Cerebellar nuclear complex (tissue), 1 donor: ENCODE measurements around the gene MINDY1.
A peak's percentile ranks its signal among the peaks of the same experiment; 100 is the strongest.

ENCODE experiments used
- DNase-seq, 2 experiments: peaks; one replicate each; lab custom pipeline; 2025; lab: John Stamatoyannopoulos, UW

The MINDY1 gene, protein sequence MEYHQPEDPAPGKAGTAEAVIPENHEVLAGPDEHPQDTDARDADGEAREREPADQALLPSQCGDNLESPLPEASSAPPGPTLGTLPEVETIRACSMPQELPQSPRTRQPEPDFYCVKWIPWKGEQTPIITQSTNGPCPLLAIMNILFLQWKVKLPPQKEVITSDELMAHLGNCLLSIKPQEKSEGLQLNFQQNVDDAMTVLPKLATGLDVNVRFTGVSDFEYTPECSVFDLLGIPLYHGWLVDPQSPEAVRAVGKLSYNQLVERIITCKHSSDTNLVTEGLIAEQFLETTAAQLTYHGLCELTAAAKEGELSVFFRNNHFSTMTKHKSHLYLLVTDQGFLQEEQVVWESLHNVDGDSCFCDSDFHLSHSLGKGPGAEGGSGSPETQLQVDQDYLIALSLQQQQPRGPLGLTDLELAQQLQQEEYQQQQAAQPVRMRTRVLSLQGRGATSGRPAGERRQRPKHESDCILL

DNA sequence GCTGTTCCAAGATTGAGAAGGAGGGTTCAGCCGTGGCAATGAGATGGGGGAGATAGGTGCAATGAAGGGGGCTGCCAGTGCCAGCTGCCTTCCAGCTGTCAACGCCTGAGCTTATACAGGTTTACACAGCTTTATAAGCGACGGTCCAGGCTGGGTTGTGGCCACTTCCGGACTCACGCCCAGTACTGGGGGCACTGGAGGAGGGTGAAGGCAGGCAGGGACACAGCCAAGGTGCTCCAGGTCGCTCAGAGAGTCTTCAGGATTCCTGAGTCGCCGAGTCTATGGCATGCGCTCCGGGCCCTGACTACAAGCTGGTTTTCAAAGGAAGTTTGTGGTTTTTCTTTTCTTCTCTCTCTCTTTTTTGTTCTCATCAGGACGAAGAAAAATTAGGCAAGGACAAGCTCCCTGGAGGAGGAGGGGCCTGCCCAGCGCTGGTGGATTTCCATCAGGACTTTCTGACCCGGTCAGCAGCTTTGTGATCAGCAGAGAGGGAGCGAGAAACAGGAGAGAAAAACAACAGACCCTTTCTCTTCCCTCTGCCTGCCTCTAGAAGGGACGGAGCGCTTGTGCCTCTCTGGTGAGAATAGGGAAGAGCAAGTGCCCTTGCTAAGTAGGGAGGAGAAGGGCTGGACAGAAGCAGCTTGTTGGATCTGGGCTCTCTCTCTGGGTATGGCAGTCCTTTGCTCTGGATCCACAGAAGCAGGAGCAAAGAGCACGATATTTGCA lies at the start of gene MINDY1:
MINDY1 (minus strand) TSS at position 576 of the 726 bp plus-strand sequence. CDS start 4,285 bp downstream, outside the sequence.
- peak; percentile 63 to 77 for DNase-seq

DNA sequence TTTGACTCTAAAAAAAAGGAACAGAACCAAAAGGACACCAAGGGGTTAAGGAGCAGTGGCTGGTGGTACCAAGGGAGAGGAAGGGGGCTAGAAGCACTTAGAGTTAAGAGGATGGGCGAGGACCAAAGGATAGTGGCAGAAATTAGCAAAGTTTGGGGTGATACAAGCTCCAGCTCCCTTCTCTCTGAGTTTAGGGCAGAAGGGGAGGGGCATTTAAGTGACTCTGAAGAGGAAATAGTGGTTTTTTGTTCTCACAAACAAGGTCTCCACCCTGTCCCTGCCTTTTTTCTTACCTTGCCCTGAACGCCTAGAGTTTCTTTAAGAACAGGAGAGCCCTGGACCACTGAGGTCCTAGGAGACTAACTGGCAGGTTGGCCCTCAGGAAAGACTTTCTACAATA lies 49.4 kb upstream of the MINDY1 start:
- DNase-seq = no peak

DNA sequence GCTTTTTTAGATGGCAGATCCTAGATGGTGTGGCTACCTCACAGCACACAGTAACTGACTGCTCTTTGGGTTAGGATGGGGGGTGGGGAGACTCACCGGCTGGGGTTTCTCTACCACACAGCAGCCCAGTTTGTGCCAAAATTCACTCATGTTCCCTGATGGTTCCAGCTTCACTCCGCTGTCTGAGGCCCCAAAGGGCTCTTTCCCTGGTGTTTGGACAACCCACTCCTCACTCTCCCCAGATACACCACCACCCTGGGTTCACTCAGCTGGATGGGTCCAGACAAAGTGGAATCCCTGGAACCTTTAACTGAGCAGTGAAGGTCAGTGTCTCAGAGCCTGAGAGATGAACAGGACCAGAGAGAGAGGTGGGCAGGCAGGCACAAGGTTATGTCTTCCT lies 48.9 kb upstream of the MINDY1 start:
- no peak for DNase-seq

DNA sequence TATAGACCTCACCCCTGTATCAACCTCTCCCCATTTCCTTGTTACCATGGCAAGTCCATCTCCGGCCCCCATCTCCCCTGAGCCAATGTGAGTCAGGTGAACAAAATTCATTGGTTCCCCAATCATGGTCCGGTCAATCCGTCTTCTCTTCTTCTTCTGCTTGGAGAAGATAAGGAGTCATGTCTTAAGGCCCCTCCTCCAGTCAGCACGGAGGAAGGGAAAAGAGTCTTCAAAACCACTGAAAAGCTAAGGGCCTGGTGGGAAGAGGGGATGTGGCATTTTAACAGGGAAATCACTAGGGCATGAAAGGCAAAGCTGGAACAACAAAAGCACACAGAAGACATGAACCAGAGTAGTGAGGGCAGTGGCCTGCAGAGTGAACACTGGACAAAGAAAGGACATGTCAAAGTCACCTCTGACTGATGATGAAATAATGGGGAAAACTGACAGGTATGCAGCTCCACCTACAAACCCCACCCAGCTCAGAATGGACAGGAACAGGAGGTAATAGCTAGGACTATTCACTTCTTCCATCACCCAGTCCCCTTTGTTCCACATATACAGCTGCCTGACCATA lies 48.4 kb upstream of the MINDY1 start:
- DNase-seq = no peak

DNA sequence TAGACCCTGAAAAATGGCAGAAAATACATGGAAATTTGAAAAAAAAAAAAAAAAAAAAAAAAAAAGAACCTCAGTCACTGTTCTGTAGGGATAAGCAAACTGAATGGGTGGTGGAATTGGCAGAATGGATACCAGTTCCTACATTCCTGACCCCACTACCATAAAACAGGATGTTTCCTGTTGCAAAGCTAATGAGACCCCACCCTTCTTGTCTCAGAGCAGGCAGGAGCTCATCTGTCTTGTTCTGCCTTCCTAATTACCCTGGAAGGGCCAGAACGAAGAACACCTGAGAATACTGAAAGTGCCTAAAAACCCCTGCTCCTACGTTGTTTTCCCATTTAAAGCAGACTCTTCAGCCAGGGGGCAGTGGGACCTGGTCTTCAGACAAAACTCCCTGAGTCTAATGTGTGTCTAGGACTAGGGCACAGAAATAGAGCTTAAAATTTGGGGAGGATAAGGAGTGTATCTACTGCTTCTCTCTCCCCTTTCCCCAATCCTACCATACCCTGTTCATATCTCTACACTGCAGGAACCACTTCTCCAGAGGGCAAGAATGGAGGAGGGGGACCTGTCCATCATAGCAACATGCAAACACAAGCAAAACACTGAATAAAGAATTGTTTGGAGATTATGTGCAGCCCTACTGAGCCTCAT lies 44.8 kb upstream of the MINDY1 start:
- no peak for DNase-seq

DNA sequence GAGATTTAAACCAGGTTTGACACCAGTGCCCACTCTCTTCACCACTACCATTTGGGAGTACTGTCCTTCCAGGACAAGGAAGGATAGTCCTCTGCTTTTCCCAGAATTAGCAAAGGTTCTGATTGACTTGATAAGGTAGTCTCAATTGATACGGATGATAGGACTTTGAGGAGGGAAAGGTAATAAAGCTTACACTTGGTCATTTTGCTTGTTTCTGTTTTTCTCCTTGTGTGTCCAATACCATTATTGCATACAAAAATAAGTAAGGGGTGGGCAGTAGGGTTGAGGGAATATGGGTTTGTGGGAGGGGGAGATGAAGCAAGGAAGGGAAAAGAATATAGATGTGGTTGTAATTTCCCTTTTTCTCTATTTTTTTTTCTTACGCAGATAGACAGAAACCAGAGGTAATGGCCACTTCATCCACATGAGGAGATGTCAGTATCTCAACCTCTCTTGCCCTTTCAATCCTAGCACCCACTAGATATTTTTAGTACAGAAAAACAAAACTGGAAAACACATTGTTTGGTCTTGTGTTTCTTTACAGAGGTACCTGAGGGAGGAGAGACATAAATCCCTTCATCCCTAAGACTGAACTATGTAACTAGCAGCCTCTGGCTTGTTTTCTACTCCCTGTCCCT lies 43.5 kb upstream of the MINDY1 start:
- DNase-seq = no peak

DNA sequence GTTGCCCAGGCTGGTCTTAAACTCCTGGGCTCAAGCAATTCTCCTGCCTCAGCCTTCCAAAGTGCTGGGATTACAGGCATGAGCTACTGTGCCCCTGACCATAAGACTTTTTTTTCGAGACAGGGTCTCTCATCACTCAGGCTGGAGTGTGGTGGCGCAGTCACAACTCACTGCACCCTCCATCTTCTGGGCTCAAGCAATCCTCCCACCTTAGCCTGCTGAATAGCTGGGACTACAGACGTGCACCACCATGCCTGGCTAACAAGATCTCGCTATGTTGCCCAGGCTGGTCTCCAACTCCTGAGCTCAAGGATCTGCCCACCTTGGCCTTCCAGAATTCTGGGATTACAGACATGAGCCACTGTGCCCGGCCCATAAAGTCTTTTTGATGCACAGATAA lies 42.8 kb upstream of the MINDY1 start:
- DNase-seq = no peak

DNA sequence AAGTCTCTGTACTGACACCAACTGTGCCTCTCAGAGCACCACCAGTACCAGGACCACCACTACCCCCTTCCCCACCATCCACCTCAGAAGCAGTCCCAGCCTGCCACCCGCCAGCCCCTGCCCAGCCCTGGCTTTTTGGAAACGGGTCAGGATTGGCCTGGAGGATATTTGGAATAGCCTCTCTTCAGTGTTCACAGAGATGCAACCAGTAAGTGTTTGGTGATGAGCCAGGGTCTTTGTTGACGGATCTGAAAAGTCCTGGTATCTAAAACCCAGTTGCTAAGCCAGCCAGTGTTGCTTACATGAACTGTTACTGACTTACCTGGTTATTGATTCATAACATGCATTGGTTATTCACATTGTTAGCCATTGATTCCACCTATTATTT lies 41.9 kb upstream of the MINDY1 start:
- DNase-seq = no peak

DNA sequence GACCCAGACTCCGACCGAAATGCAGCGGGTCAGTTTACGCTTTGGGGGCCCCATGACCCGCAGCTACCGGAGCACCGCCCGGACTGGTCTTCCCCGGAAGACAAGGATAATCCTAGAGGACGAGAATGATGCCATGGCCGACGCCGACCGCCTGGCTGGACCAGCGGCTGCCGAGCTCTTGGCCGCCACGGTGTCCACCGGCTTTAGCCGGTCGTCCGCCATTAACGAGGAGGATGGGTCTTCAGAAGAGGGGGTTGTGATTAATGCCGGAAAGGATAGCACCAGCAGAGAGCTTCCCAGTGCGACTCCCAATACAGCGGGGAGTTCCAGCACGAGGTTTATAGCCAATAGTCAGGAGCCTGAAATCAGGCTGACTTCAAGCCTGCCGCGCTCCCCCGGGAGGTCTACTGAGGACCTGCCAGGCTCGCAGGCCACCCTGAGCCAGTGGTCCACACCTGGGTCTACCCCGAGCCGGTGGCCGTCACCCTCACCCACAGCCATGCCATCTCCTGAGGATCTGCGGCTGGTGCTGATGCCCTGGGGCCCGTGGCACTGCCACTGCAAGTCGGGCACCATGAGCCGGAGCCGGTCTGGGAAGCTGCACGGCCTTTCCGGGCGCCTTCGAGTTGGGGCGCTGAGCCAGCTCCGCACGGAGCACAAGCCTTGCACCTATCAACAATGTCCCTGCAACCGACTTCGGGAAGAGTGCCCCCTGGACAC lies 41.4 kb upstream of the MINDY1 start:
- DNase-seq = peak in 1 of 2 experiments; percentile 56

DNA sequence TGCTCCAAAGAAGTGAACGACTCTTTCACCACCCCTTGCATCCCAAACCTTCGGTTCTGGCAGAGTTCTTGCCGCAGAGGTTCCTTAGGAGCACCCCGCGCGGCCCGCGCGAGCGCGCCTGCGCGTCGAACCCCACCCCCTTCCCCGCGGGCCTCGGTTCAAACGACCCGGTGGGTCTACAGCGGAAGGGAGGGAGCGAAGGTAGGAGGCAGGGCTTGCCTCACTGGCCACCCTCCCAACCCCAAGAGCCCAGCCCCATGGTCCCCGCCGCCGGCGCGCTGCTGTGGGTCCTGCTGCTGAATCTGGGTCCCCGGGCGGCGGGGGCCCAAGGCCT lies 40.9 kb upstream of the MINDY1 start, which contains the start of gene C1orf56:
C1orf56 (plus strand) TSS at position 161 of the 334 bp plus-strand sequence; CDS start at position 258, 97 bp downstream.
- peak in 1 of 2 experiments; percentile 35 for DNase-seq

DNA sequence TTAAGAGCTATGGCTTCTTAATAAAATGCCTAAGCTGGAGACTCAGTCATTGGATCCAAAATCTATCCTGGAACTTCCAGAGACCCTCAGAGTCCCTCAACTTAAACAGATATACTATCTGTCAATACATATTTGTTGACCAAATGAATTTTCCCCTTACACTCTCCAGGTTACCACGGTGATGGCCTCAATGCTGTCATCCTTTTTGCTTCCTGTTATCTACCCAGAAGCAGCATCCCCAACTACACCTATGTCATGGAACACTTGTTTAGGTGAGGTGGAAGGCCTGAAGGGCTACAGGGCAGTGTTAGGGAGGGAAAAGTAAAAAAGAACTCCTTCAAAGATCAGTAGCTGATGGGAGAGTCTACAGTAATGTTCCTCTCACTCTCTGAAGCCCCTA lies 36.5 kb upstream of the MINDY1 start:
- no peak for DNase-seq

DNA sequence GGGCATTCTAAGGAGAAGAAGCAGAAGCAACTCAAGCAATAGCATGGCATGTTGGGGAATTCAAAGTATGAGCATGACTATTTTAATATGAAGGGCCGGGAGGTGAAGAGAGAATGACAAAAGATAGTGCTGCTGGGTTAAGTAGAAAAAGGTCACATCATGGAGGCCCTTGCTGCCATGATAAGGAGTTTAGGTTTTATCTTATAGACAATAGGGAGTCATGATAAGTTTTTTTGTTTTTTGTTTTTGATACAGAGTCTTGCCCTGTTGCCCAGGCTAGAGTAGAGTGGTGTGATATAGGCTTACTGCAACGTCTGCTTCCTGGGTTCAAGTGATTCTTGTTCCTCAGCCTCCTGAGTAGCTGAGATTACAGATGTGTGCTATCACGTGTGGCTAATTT lies 32.8 kb upstream of the MINDY1 start:
- DNase-seq = no peak

DNA sequence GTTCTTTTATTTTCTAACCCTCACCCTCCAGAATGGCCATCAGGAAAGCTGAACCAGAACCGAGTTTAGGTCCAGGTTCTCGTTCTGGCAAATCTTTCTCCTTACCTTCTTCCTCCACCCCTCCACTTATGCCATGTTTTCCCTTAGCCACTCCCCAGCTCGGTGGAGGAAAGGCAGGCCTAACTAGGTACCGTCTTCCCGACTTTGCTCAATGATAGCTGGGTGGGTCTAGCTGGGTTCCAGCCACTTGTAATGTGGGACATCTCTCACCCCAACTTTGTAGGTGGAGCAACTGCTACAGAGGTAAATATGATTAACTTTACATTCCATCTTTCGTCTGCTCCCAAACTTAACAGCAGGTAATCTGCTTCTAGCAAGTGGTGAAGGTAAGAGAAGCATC lies 30.3 kb upstream of the MINDY1 start:
- DNase-seq = no peak

DNA sequence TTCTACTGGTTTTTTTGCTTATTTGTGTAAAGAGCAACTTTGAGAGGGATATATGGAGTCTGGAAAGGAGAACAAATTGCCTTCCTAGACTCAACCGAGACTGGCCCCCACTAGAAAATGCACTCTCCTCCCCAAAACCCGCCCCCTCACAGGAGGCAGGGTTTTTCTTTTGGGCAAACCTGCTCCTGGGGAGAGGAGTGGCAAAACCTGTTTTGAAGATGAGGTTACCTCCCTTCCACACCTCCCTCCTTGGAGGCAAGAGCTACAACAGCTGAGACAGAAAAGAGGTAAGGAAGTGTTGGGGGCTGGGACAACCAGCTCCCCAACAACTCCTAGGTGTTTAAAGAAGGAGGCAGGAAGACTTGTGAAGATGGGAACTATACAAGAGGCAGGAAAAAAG lies 29.7 kb upstream of the MINDY1 start, which contains the start of gene BNIPL:
BNIPL (plus strand) TSS at position 231 of the 400 bp plus-strand sequence; CDS start at position 371, 140 bp downstream.
- DNase-seq = no peak

DNA sequence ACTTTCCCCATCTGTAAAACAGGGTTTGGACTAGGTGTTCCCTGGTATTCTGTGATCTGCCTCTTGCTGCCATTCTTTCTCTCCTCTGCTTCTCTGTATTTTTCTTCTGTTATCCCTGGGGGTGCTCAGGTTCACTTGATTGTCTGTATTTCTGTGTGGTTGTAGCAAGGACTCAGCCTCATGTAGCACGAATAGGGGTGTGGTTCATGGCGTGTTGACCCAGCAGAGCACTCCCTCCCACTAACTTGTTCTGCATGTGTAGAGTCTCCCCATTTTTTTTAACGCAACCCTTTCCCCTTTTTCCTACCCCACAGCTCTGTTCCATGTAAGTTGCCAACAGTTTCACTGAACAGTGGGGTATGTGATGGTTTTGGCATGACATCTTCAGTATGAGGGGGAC lies 28.5 kb upstream of the MINDY1 start:
- no peak for DNase-seq

DNA sequence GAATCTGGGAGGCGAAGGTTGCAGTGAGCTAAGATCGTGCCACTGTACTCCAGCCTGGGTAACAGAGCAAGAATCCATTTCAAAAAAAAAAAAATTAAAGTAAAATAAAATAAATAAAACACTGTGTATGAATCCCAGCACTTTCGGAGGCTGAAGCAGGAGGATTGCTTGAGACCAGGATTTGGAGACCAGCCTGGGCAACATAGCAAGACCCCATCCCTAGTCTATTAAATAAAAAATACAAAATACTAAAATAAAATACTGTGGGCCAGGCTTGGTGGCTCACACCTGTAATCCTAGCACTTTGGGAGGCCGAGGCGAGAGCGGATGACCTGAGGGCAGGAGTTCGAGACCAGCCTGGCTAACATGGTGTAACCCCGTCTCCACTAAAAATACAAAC lies 25.5 kb upstream of the MINDY1 start:
- no peak for DNase-seq

DNA sequence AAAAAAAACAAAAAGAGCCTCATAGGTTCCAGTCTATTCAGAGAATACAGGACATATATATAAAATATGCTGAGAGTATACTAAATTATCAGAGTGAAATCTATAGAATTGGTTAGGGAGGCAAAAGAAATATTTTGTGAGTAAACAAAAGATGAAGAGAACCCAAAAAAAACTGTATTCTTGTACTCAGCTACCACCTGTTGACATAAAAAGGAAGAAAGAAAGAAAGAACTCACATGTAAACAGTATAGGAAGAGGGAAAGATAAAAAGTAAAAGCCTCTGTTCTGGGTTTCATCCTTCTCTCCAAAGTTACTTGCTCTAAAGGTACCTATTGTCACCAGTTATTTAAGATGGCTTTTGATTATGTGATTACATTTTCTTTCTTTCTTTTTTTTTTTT lies 19.8 kb upstream of the MINDY1 start:
- no peak for DNase-seq

DNA sequence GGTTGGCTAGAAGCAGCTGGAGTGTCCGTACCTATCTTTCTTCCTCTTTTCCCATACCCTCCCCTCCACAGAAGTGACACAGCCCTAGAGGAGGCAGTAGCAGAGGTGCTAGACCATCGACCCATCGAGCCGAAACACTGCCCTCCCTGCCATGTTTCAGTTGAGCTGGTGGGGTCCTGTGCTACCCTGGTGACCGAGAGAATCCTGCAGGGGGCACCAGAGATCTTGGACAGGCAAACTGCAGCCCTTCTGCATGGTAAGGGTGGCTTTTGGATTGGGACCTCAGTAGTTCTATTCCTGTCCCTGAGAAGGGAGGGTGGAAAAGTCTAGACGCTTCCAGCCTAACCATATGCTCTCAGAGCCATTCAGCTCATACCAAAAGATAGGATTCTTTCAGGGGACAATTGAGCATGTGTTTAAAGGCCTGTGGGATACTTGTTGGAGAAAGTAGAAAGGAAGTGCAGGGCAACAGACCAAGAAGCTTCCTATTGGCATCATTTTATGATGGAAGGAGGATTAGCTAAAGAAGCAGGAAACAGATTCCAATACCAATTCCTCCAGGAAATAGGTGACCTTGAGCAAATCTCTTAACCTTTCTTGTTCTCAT lies 17.9 kb upstream of the MINDY1 start:
- no peak for DNase-seq

DNA sequence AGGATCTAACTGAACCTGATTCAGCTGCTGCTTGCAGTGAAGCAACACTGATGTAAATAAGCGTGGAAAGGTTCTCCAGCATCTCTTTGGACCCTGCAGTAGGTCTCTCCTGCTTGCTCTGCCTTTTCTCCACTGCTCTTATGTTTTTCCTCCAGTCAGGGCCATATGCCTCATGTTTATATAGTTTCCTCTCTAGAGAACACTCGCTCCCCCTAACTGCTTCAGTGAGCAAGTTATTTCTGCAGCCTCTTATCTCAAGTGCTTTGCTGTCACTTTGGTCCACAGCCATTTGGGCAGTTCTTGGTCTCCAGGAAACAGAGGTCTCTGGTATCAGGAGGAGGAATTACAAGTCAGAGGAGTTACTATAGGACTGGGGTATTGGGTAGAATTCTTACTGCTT lies 6.8 kb upstream of the MINDY1 start:
- DNase-seq = no peak

DNA sequence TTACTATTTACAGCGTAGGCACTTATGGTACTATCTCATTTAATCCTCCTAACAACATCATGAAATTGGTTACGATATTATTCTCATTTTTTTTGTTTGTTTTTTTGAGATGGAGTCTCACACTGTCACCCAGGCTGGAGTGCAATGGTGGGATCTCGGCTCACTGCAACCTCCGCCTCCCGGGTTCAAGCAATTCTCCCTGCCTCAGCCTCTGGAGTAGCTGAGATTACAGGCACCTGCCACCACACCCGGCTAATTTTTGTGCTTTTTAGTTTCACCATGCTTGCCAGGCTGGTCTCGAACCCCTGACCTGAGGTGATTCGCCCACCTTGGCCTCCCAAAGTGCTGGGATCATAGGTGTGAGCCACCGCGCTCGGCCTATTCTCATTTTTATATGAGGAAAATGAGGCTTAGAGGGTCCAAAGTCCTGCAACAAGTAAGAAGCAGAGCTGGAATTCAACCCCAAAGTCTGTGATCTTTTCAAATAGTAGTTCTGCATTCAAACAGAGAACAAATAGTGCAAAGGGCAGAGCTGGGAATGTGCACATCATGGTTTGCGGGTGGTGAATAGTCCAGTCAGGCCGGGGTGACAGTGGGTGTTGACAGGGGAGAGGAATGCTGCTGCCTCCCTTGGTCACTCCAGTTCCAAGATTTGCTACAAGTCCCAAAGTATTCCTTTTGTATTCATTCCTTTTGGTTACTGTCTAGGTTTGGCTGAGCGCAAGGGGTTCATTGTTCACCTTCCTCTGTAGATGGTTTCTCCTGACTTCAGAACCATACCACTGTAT lies 6.2 kb upstream of the MINDY1 start:
- no peak for DNase-seq
